Neural cell (in vitro differentiated cells): ENCODE data around the gene SUPT4H1. TPM values are rescaled to one million over a fixed set of nuclear protein-coding genes. Genes with fewer than 3 reads are reported as not detected.

Experiments used
- H2AFZ ChIP-seq: fragments of 200-600, 300-800 bp; sonication (generic), shearing (Covaris generic); 2 replicates; pipeline ENCODE4 v1.6.0; 2014; ENCODE audit warnings: low read depth, mild to moderate bottlenecking, antibody characterized with exemption, low read length, moderate library complexity
- H3F3A ChIP-seq: fragments of 200-600 bp; shearing (Covaris generic); 2 replicates; pipeline ENCODE4 v1.6.1; 2016; ENCODE audit warnings: mild to moderate bottlenecking, moderate library complexity, mixed read lengths, antibody characterized with exemption, low read length; ENCODE audit not compliant: insufficient read depth, poor library complexity, severe bottlenecking
- H3K27ac ChIP-seq: fragments of 200-600, 300-800 bp; sonication (generic), shearing (Covaris generic); 2 replicates; pipeline ENCODE4 v1.5.1; 2014; ENCODE audit warnings: mild to moderate bottlenecking, low read length, moderate library complexity
- H3K27me3 ChIP-seq: fragments of 300-800, 200-600 bp; sonication (generic), shearing (Covaris generic); 2 replicates; pipeline ENCODE4 v1.6.0; 2014; ENCODE audit warnings: mild to moderate bottlenecking, low read depth, low read length, moderate library complexity; ENCODE audit not compliant: insufficient read depth
- H3K36me3 ChIP-seq: fragments of 300-800, 200-600 bp; sonication (generic), shearing (Covaris generic); 2 replicates; pipeline ENCODE4 v1.5.1; 2014; ENCODE audit warnings: mild to moderate bottlenecking, antibody characterized with exemption, low read length, moderate library complexity; ENCODE audit not compliant: insufficient read depth
- H3K4me2 ChIP-seq: fragments of 300-800, 200-600 bp; sonication (generic), shearing (Covaris generic); 2 replicates; pipeline ENCODE4 v1.6.0; 2014; ENCODE audit warnings: mild to moderate bottlenecking, low read length
- H3K4me3 ChIP-seq: fragments of 300-800, 200-600 bp; sonication (generic), shearing (Covaris generic); 2 replicates; pipeline ENCODE4 v1.5.1; 2014; ENCODE audit warnings: mild to moderate bottlenecking, low read length, moderate library complexity
- H3K79me2 ChIP-seq: fragments of 200-600 bp; shearing (Covaris generic); replicated peaks from 2 replicates; pipeline ENCODE4 v1.6.0; 2014; ENCODE audit warnings: mild to moderate bottlenecking, low read length, moderate library complexity; ENCODE audit not compliant: insufficient read depth
- H3K9ac ChIP-seq: fragments of 300-800, 200-600 bp; sonication (generic), shearing (Covaris generic); 2 replicates; pipeline ENCODE4 v1.6.1; 2016; ENCODE audit warnings: mild to moderate bottlenecking, low read length, mixed read lengths
- H3K9me2 ChIP-seq: fragments of 200-600 bp; shearing (Covaris generic); 2 replicates; pipeline ENCODE4 v1.6.1; 2016; ENCODE audit warnings: mild to moderate bottlenecking, low read length, mixed read lengths; ENCODE audit not compliant: insufficient read depth
- H3K9me3 ChIP-seq: fragments of 200-600, 300-800 bp; sonication (generic), shearing (Covaris generic); 2 replicates; pipeline ENCODE4 v1.6.1; 2016; ENCODE audit warnings: mild to moderate bottlenecking, mixed run types, low read length, moderate library complexity, mixed read lengths
- H4K20me1 ChIP-seq: fragments of 200-600 bp; shearing (Covaris generic); 2 replicates; pipeline ENCODE4 v1.6.1; 2016; ENCODE audit warnings: mild to moderate bottlenecking, mixed run types; ENCODE audit not compliant: insufficient read depth
- CTCF ChIP-seq: fragments of 450-650 bp; IDR thresholded peaks from 2 replicates; pipeline ENCODE4 v1.5.1; 2014; ENCODE audit warnings: antibody characterized with exemption, mild to moderate bottlenecking, moderate library complexity; ENCODE audit not compliant: poor library complexity, severe bottlenecking
- EP300 ChIP-seq: fragments of 450-650 bp; conservative IDR thresholded peaks from 2 replicates; pipeline ENCODE4 v1.6.1; 2014; ENCODE audit warnings: antibody characterized with exemption, mild to moderate bottlenecking, moderate library complexity; ENCODE audit not compliant: poor library complexity, severe bottlenecking
- EZH2 ChIP-seq: fragments of 200-600, 300-800 bp; shearing (Covaris generic), sonication (generic); IDR thresholded peaks from 2 replicates; pipeline ENCODE4 v1.6.1; 2014; ENCODE audit warnings: antibody characterized with exemption, low read length, borderline replicate concordance, mild to moderate bottlenecking; ENCODE audit not compliant: insufficient read depth, poor library complexity, severe bottlenecking
- MXI1 ChIP-seq: fragments of 450-650 bp; conservative IDR thresholded peaks from 2 replicates; pipeline ENCODE4 v1.6.1; 2014; ENCODE audit warnings: antibody characterized with exemption, mild to moderate bottlenecking; ENCODE audit not compliant: poor library complexity, severe bottlenecking
- POLR2AphosphoS5 ChIP-seq: IDR thresholded peaks from 2 replicates; pipeline ENCODE4 v1.6.1; 2012
- RAD21 ChIP-seq: fragments of 450-650 bp; conservative IDR thresholded peaks from 2 replicates; pipeline ENCODE4 v1.6.1; 2014; ENCODE audit warnings: antibody characterized with exemption, mild to moderate bottlenecking, moderate library complexity
- REST ChIP-seq: IDR thresholded peaks from 2 replicates; pipeline ENCODE4 v1.6.1; 2012; ENCODE audit warnings: borderline replicate concordance
- SMC3 ChIP-seq: fragments of 450-650 bp; conservative IDR thresholded peaks from 2 replicates; pipeline ENCODE4 v1.6.1; 2014; ENCODE audit warnings: antibody characterized with exemption, mild to moderate bottlenecking, moderate library complexity; ENCODE audit not compliant: poor library complexity
- TAF1 ChIP-seq: IDR thresholded peaks from 2 replicates; pipeline ENCODE4 v1.6.1; 2012; ENCODE audit warnings: low read depth
- polyA plus RNA-seq: library from polyadenylated mRNA; depleted of rRNA; stranded (reverse); fragments of >200 nt; gene quantifications from 2 replicates; pipeline ENCODE4 v1.2.3, GENCODE V29; 2014

Gene SUPT4H1
- polyA plus RNA-seq, 1 donor from 2014 or later = 109 TPM

- Histone ChIP-seq H3K79me2 (peaks cover under 1% of the 10 kb centered on the region), H3K36me3 (no peaks in the 10 kb centered on the region), H3K4me2 (no peak overlapping the region), H3K9me2 (no peaks in the 10 kb centered on the region), H3F3A (no peaks in the 10 kb centered on the region), H2AFZ (no peak overlapping the region), H4K20me1 (no peaks in the 10 kb centered on the region), H3K27me3 (no peaks in the 10 kb centered on the region), H3K27ac (no peak overlapping the region), H3K9ac (no peak overlapping the region), H3K4me3 (no peak overlapping the region), H3K9me3 (no peaks in the 10 kb centered on the region)
- no peak for TF ChIP-seq CTCF
- no peak for TF ChIP-seq MXI1
- no peak for TF ChIP-seq EP300
- TF ChIP-seq REST = no peak
- TF ChIP-seq EZH2 = no peak
These were observed 18.9 kb downstream of the SUPT4H1 start for GRCh38 chr17:58332778-58333735.

- no peaks in the 10 kb centered on the region for H3K27me3 ChIP-seq
- H3K27ac ChIP-seq = no peak overlapping the region
- no peak overlapping the region for H3K9ac ChIP-seq
- H3K79me2 ChIP-seq = peaks cover 11% of the 10 kb centered on the region
- no peak overlapping the region for H2AFZ ChIP-seq
- H3F3A ChIP-seq = no peaks in the 10 kb centered on the region
- H3K4me2 ChIP-seq = no peak overlapping the region
- no peaks in the 10 kb centered on the region for H4K20me1 ChIP-seq
- no peak overlapping the region for H3K4me3 ChIP-seq
- no peaks in the 10 kb centered on the region for H3K9me2 ChIP-seq
- H3K36me3 ChIP-seq = no peaks in the 10 kb centered on the region
- TF ChIP-seq CTCF (no peak), EZH2 (no peak), EP300 (no peak), MXI1 (no peak), RAD21 (no peak), REST (no peak), TAF1 (no peak), POLR2AphosphoS5 (no peak), SMC3 (no peak)
- no peaks in the 10 kb centered on the region for H3K9me3 ChIP-seq
These were observed 19.9 kb downstream of the SUPT4H1 start for GRCh38 chr17:58331815-58332777.
